Measurements from ENCODE around the gene FSHR.

- TF ChIP-seq ATF3 (IDR thresholded peaks at IDR 0.05) (no peak), CTCF (IDR thresholded peaks at IDR 0.05; ENCODE audit: low read depth, low read length, missing input control) (no peak), REST (IDR thresholded peaks at IDR 0.05) (no peak), MAX (IDR thresholded peaks at IDR 0.05) (no peak), JUND (IDR thresholded peaks at IDR 0.05) (no peak), YY1 (IDR thresholded peaks at IDR 0.05) (no peak)
These were observed 169.4 kb downstream of the FSHR start for GRCh38 chr2:48984922-48985321.
